MCF 10A (cell line): ENCODE data around the gene ISCA2. TPM values are rescaled to one million over a fixed set of nuclear protein-coding genes. Genes with fewer than 3 reads are reported as not detected.

ENCODE experiments used
- BruUV-seq: library from RNA; stranded (reverse); fragments of 400-500 nt; replicated peaks from 2 replicates; lab custom pipeline; 2021; lab: Mats Ljungman, UMichigan
- CTCF ChIA-PET: fragments of 300-600 bp; sonication (Branson Sonifier 250); formaldehyde crosslinking; extraction: SDS; loops from one replicate; lab custom pipeline; 2021; ENCODE audit warnings: antibody characterized with exemption, inconsistent platforms; lab: Yijun Ruan, JAX
- POLR2A ChIA-PET: fragments of 300-600, 350-650 bp; sonication (Branson Sonifier 250); formaldehyde crosslinking; extraction: SDS; loops from one replicate; lab custom pipeline; 2020; ENCODE audit warnings: antibody characterized with exemption, inconsistent platforms; lab: Yijun Ruan, JAX
- DNase-seq: peaks from one replicate; pipeline ENCODE4 v3.0.0-alpha.2; 2018; ENCODE audit not compliant: unreplicated experiment
- H3K27ac Mint-ChIP-seq: one replicate; pipeline ENCODE4 v1.8.0; 2022; ENCODE audit warnings: mild to moderate bottlenecking, low read depth, mixed read lengths; ENCODE audit not compliant: unreplicated experiment
- H3K27me3 Mint-ChIP-seq: one replicate; pipeline ENCODE4 v1.8.0; 2022; ENCODE audit warnings: mixed read lengths; ENCODE audit not compliant: insufficient read depth, unreplicated experiment
- H3K36me3 Mint-ChIP-seq: one replicate; pipeline ENCODE4 v1.8.0; 2022; ENCODE audit warnings: mild to moderate bottlenecking, moderate library complexity, mixed read lengths; ENCODE audit not compliant: insufficient read depth, unreplicated experiment
- H3K4me1 Mint-ChIP-seq: one replicate; pipeline ENCODE4 v1.8.0; 2022; ENCODE audit warnings: mixed read lengths; ENCODE audit not compliant: insufficient read depth, unreplicated experiment
- H3K4me3 Mint-ChIP-seq: one replicate; pipeline ENCODE4 v1.8.0; 2022; ENCODE audit warnings: mild to moderate bottlenecking, moderate library complexity, mixed read lengths; ENCODE audit not compliant: unreplicated experiment
- H3K9me3 Mint-ChIP-seq: one replicate; pipeline ENCODE4 v1.8.0; 2022; ENCODE audit warnings: mixed read lengths; ENCODE audit not compliant: unreplicated experiment
- CTCF ChIP-seq: fragments of 200-600 bp; IDR thresholded peaks from one replicate; pipeline ENCODE4 v1.8.0; 2022; ENCODE audit warnings: antibody characterized with exemption, mild to moderate bottlenecking; ENCODE audit not compliant: unreplicated experiment
- intact Hi-C: fragments of 100-400 bp; cut with micrococcal nuclease; formaldehyde crosslinking; loops from 2 replicates; pipeline ENCODE4 v1.14.1; 2022
- total RNA-seq: library from RNA; stranded (reverse); gene quantifications from 2 replicates; pipeline ENCODE4 v1.2.3, GENCODE V29; 2022

Gene ISCA2
- total RNA-seq, 1 experiment from 2014 or later: 13.9 TPM

- POLR2A ChIA-PET: interaction anchor here (0.6 to 1.5 kb wide), 2 partner anchors 7 to 15 kb away, joined by 3 read pairs; partner anchors contain the start of genes ISCA2 and NPC2
- peaks cover 24% of the 10 kb centered on the region for H3K36me3 Mint-ChIP-seq
- TF ChIP-seq CTCF: peak; percentile 11
Observed at GRCh38 chr14:74508292-74508731, 14.7 kb downstream of the ISCA2 start.

GRCh38 chr14:74508844-74509428, 15.4 kb downstream of the ISCA2 start:
- H3K4me1 Mint-ChIP-seq: peaks cover 9% of the 10 kb centered on the region
- intact Hi-C loops: no loop called here
- TF ChIP-seq CTCF: no peak
- CTCF ChIA-PET: interaction anchor here (1.7 kb wide), 1 partner anchor 10 kb away, joined by 8 read pairs; no protein-coding TSS in a partner anchor
- no peaks in the 10 kb centered on the region for H3K9me3 Mint-ChIP-seq
- no peaks in the 10 kb centered on the region for H3K27me3 Mint-ChIP-seq
- POLR2A ChIA-PET: interaction anchor here (0.6 kb wide), 1 partner anchor 8 kb away, joined by 3 read pairs; no protein-coding TSS in a partner anchor
- peaks cover 24% of the 10 kb centered on the region for H3K36me3 Mint-ChIP-seq
- no TSS peak for BruUV-seq
- H3K4me3 Mint-ChIP-seq: no peak overlapping the region
- no peak for DNase-seq
- H3K27ac Mint-ChIP-seq: peak overlapping the region; percentile 35

More at GRCh38 chr14:74508292-74508731, 14.7 kb downstream of the ISCA2 start:
- Mint-ChIP-seq H3K27ac (no peak overlapping the region), H3K4me3 (no peak overlapping the region), H3K27me3 (no peaks in the 10 kb centered on the region), H3K9me3 (no peaks in the 10 kb centered on the region), H3K4me1 (peaks cover 9% of the 10 kb centered on the region)
- CTCF ChIA-PET: interaction anchor here (1.7 kb wide), 1 partner anchor 9 kb away, joined by 8 read pairs; no protein-coding TSS in a partner anchor
- no TSS peak for BruUV-seq
- DNase-seq: no peak
- intact Hi-C loops: no loop called here

GRCh38 chr14:74509587-74510222, 16.1 kb downstream of the ISCA2 start:
- ChIA-PET CTCF (interaction anchor here (0.6 to 1.7 kb wide), 2 partner anchors 10 to 153 kb away, joined by 3 to 8 read pairs; no protein-coding TSS in a partner anchor), POLR2A (no interaction called here)
- Mint-ChIP-seq H3K27ac (peak overlapping the region; percentile 35), H3K4me3 (no peak overlapping the region), H3K27me3 (no peaks in the 10 kb centered on the region), H3K4me1 (peaks cover 9% of the 10 kb centered on the region), H3K36me3 (peaks cover 29% of the 10 kb centered on the region), H3K9me3 (no peaks in the 10 kb centered on the region)
- TF ChIP-seq CTCF: no peak
- intact Hi-C loops: no loop called here
- no TSS peak for BruUV-seq
- no peak for DNase-seq

GRCh38 chr14:74510223-74510931, 16.8 kb downstream of the ISCA2 start:
- no peak overlapping the region for H3K4me3 Mint-ChIP-seq
- peak overlapping the region; percentile 63 for H3K27ac Mint-ChIP-seq
- no peaks in the 10 kb centered on the region for H3K27me3 Mint-ChIP-seq
- H3K36me3 Mint-ChIP-seq: peaks cover 29% of the 10 kb centered on the region
- H3K9me3 Mint-ChIP-seq: no peaks in the 10 kb centered on the region
- intact Hi-C loops: no loop called here
- peaks cover 9% of the 10 kb centered on the region for H3K4me1 Mint-ChIP-seq
- TF ChIP-seq CTCF: no peak
- CTCF ChIA-PET: interaction anchor here (0.6 to 2.4 kb wide), 3 partner anchors 7 to 153 kb away, joined by 3 to 5 read pairs (median 3); no protein-coding TSS in a partner anchor
- POLR2A ChIA-PET: interaction anchor here (0.7 kb wide), 1 partner anchor 8 kb away, joined by 4 read pairs; no protein-coding TSS in a partner anchor
- DNase-seq: no peak
- BruUV-seq: no TSS peak
